RWPE1 (cell line): ENCODE data around the gene ATG101.

Experiments
- CTCF ChIA-PET: fragments of 350-600 bp; sonication (Branson Sonifier 250); formaldehyde crosslinking; extraction: SDS; loops from one replicate; lab custom pipeline; 2021; lab: Yijun Ruan, JAX
- POLR2A ChIA-PET: fragments of 400-600 bp; formaldehyde crosslinking; extraction: SDS; loops from one replicate; lab custom pipeline; 2020; ENCODE audit warnings: antibody characterized with exemption; ENCODE audit not compliant: low non-redundant PET; lab: Yijun Ruan, JAX
- DNase-seq: peaks from one replicate; pipeline ENCODE4 v3.0.0; 2012; ENCODE audit warnings: low spot score
- H3K27ac ChIP-seq: fragments of 450-650 bp; 2 replicates; pipeline ENCODE4 v1.5.1; 2017
- CTCF ChIP-seq: fragments of 450-650 bp; conservative IDR thresholded peaks from 2 replicates; pipeline ENCODE4 v1.5.1; 2017; ENCODE audit warnings: low read depth, mild to moderate bottlenecking

Gene ATG101

DNA sequence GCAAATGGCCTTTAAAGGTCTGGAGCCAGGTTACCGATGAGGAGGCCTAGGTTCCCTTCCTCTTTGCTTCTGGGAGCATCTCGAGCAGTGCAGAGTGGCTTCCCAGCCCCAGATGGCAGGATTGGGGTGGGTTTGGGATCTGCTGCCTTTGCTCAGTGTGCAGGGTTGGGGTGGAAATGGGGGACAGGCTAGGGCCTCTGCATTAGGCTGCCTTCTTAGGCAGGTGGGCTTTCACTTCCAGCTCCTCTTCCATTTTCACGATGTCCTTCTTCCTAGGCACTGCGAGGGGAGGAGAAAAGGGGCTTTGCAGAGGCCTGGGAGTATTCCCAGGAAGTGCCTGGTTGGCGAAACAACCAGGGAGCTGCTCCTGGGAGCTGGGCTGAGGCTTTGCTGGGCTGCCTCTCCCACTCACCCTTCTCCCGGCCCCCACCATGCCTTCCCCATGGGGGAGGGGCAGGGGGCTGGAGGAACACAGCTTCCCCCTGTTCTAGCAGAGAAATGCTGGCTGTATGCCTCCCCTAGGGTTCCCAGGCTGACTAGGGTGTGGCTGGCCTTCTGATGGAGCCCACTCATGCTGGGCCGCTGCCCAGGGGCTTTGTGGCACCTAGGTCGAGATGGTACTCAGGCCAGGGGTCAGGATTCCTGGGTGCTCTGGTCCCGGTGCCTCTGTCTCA is 16.1 kb upstream of the ATG101 start:
- no peak for DNase-seq
- no peak overlapping the region for H3K27ac ChIP-seq
- ChIA-PET CTCF (interaction anchor here (0.7 kb wide), 1 partner anchor 47 kb away, joined by 3 read pairs; no protein-coding TSS in a partner anchor), POLR2A (no interaction called here)
- TF ChIP-seq CTCF, result no peak

DNA sequence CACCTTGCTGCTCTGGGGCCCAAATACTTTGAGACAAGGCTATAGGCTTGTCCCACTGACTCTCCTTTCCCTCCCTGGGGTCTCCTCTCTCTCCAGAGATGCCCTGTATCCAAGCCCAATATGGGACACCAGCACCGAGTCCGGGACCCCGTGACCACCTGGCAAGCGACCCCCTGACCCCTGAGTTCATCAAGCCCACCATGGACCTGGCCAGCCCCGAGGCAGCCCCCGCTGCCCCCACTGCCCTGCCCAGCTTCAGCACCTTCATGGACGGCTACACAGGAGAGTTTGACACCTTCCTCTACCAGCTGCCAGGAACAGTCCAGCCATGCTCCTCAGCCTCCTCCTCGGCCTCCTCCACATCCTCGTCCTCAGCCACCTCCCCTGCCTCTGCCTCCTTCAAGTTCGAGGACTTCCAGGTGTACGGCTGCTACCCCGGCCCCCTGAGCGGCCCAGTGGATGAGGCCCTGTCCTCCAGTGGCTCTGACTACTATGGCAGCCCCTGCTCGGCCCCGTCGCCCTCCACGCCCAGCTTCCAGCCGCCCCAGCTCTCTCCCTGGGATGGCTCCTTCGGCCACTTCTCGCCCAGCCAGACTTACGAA is 15.4 kb upstream of the ATG101 start:
- CTCF ChIA-PET, result interaction anchor here (0.6 to 1.0 kb wide), 3 partner anchors 25 to 48 kb away, joined by 3 to 12 read pairs (median 3); no protein-coding TSS in a partner anchor
- no peak for TF ChIP-seq CTCF
- no peak for DNase-seq
- 0 out of 2 replicates have a peak overlapping the region, but pooled peaks have one; percentile 4 for H3K27ac ChIP-seq
- POLR2A ChIA-PET, result no interaction called here

DNA sequence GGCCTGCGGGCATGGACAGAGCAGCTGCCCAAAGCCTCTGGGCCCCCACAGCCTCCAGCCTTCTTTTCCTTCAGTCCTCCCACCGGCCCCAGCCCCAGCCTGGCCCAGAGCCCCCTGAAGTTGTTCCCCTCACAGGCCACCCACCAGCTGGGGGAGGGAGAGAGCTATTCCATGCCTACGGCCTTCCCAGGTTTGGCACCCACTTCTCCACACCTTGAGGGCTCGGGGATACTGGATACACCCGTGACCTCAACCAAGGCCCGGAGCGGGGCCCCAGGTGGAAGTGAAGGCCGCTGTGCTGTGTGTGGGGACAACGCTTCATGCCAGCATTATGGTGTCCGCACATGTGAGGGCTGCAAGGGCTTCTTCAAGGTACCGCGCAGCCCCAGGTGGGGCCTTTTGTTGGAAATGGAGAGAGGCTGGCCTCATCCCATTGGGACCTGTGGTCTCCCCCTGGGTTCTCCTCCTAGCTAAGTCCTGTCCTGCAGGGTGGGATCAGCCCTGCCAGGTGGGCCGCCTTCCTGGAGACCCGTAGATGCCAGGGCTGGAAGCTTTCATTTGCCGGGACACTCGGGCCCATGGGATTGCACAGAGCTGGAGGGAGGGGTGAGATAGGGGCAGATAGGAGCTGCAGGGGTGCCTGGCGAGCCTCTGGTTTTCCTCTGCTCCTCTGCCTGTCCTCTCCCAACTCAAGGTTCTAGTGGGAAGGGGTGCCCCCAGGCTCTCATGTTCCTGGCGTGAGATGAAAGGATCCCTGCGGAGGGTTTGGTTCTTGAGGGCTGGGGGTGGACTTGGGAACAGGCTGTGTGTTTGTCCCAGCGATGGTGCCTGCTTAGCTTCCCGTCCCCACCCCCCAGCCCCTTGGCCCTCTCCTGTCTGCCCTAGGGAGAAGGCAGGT is 14.7 kb upstream of the ATG101 start:
- POLR2A ChIA-PET, result no interaction called here
- H3K27ac ChIP-seq, result 0 out of 2 replicates have a peak overlapping the region, but pooled peaks have one; percentile 4
- CTCF ChIA-PET, result interaction anchor here (0.6 to 1.0 kb wide), 4 partner anchors 25 to 30 kb away, joined by 3 to 12 read pairs (median 4); no protein-coding TSS in a partner anchor
- TF ChIP-seq CTCF, result no peak
- DNase-seq, result no peak

DNA sequence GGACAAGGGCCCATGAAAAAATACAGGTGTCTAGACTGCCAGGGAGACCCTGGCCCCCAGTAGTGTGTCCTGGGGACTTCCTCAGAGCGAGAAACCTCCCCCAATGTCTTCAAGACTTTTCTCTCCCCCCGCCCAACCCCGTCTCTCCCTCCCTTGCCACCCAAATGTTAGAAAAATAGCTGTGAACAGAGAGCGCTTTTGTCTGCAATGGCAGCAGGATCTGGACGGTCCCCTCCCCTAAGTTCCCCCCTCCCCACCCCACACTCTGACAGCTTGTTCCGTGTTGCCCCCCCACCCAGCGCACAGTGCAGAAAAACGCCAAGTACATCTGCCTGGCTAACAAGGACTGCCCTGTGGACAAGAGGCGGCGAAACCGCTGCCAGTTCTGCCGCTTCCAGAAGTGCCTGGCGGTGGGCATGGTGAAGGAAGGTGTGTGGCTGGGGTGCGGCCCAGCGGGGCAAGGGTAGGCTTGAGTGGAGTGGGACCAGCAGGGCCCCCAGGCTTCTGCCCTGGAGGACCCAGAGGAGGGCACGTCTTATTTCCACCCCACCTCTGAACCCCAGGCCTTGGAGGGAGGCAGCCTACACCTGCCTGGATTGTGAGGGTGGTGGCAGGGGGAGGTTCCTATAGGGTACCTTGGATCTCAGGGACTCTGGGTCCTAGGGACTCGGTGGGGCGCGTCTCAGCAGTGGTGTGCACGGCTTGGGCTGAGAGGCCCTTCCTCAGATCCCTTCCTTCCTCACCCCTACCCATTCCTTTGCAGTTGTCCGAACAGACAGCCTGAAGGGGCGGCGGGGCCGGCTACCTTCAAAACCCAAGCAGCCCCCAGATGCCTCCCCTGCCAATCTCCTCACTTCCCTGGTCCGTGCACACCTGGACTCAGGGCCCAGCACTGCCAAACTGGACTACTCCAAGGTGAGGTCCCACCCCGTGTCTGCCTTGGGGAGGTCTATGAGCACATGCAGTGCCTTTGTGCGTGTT is 13.8 kb upstream of the ATG101 start:
- POLR2A ChIA-PET, result interaction anchor here (0.6 kb wide), 2 partner anchors 14 to 1410 kb away, joined by 4 to 6 read pairs; no protein-coding TSS in a partner anchor
- H3K27ac ChIP-seq, result no peak overlapping the region
- DNase-seq, result no peak
- CTCF ChIA-PET, result interaction anchor here (0.7 to 1.9 kb wide), 4 partner anchors 29 to 31 kb away, joined by 4 to 7 read pairs (median 4); no protein-coding TSS in a partner anchor
- TF ChIP-seq CTCF, result no peak

DNA sequence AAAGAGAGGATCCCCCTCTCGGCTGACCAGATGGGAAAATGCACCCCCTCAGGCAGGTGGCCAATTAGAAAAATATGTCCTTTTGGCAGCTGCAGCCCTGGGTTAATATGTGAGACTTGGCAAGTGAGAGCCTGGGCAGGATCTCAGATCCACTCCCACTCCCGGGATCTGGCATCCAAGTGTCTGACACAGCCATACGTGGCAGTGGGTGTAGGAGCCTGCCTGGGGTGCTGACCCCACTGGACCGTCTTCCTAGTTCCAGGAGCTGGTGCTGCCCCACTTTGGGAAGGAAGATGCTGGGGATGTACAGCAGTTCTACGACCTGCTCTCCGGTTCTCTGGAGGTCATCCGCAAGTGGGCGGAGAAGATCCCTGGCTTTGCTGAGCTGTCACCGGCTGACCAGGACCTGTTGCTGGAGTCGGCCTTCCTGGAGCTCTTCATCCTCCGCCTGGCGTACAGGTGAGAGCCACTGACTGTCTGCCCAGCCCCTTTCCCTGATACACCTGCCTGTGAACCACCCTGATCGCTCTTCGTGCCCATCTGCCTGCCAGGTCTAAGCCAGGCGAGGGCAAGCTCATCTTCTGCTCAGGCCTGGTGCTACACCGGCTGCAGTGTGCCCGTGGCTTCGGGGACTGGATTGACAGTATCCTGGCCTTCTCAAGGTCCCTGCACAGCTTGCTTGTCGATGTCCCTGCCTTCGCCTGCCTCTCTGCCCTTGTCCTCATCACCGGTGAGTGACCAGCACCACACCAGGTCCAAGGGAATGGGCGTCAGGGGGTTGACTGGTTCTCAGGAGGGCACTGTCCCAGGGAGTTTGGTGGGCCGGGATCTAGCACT is 12.8 kb upstream of the ATG101 start:
- H3K27ac ChIP-seq, result no peak overlapping the region
- DNase-seq, result no peak
- ChIA-PET CTCF (interaction anchor here (0.6 to 1.9 kb wide), 4 partner anchors 24 to 34 kb away, joined by 3 to 7 read pairs (median 4); no protein-coding TSS in a partner anchor), POLR2A (interaction anchor here (0.6 kb wide), 1 partner anchor 1409 kb away, joined by 6 read pairs; no protein-coding TSS in a partner anchor)
- TF ChIP-seq CTCF, result no peak
